ENCODE data around the gene SLX4IP.

DNA sequence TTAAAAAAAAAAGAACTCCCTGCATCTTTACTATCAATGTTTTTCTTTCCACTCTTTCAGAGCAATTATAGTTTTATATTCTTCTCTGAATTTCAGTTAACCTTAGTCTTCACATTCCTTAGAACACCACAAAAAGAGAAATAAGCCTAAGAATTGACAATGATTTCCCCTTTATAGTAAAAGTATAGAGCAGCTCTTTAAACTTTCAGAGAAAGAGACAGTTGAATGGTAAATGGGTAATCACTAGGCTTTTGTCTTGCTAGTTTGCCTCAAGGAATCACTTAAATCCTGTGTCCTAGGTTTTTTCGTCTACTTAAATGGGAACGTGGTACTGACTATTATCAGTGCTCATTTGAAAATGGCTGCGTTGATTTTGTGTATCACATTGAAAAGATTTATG lies 31.8 kb downstream of the SLX4IP start:
- TF ChIP-seq, protein P1, sequence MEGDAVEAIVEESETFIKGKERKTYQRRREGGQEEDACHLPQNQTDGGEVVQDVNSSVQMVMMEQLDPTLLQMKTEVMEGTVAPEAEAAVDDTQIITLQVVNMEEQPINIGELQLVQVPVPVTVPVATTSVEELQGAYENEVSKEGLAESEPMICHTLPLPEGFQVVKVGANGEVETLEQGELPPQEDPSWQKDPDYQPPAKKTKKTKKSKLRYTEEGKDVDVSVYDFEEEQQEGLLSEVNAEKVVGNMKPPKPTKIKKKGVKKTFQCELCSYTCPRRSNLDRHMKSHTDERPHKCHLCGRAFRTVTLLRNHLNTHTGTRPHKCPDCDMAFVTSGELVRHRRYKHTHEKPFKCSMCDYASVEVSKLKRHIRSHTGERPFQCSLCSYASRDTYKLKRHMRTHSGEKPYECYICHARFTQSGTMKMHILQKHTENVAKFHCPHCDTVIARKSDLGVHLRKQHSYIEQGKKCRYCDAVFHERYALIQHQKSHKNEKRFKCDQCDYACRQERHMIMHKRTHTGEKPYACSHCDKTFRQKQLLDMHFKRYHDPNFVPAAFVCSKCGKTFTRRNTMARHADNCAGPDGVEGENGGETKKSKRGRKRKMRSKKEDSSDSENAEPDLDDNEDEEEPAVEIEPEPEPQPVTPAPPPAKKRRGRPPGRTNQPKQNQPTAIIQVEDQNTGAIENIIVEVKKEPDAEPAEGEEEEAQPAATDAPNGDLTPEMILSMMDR (IDR thresholded peaks at IDR 0.05; ENCODE audit: insufficient read depth, low read depth, low read length), result no peak
- no peak for TF ChIP-seq EZH2 (IDR thresholded peaks at IDR 0.05; ENCODE audit: insufficient read depth, low read length)

Data from astrocyte (in vitro differentiated cells and primary cell).